AG20443 (cell line): ENCODE data around the gene PRXL2C.
"Not testable (repeated sequence)": the region's sequence is repeated elsewhere in the genome, so short reads cannot be mapped to it uniquely, and the experiment has no call there.

ENCODE experiments used
- DNase-seq: peaks from one replicate; pipeline ENCODE4 v3.0.0; 2012; ENCODE audit warnings: low spot score, mixed read lengths

Gene PRXL2C, protein sequence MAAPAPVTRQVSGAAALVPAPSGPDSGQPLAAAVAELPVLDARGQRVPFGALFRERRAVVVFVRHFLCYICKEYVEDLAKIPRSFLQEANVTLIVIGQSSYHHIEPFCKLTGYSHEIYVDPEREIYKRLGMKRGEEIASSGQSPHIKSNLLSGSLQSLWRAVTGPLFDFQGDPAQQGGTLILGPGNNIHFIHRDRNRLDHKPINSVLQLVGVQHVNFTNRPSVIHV

DNA sequence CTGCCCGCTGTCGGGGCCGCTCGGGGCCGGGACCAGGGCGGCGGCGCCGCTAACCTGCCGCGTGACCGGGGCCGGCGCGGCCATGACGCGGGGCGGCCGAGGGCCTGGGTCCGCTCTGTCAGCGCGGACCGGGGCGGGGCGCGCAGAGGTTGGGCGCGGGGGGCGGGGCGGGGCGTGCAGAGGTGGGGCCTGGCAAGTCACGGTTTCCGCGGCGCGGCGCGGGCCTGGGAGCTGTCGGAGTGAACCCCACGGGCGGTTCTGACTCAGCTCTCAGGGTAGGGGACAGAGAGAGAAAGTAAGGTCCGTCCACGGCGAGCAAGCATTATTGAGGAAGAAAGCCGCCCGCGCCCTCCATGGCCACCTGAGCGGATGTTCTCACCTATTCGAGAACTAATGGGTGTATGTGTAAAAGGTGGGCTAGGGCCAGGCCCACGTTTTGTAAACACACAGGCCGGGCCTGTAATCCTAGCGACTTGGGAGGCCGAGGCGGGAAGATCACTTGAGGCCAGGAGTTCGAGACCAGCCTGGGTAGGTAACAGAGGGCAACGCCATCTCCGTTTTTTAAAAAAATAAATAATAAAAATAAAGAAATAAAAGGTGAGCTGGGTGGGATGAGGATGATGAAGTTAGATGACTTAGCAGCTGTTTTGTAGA, at the start of gene PRXL2C:
Gene PRXL2C (minus strand): TSS at position 120 of the 654 bp plus-strand sequence. CDS start 36 bp downstream, at position 84.
- peak; percentile 85 for DNase-seq

DNA sequence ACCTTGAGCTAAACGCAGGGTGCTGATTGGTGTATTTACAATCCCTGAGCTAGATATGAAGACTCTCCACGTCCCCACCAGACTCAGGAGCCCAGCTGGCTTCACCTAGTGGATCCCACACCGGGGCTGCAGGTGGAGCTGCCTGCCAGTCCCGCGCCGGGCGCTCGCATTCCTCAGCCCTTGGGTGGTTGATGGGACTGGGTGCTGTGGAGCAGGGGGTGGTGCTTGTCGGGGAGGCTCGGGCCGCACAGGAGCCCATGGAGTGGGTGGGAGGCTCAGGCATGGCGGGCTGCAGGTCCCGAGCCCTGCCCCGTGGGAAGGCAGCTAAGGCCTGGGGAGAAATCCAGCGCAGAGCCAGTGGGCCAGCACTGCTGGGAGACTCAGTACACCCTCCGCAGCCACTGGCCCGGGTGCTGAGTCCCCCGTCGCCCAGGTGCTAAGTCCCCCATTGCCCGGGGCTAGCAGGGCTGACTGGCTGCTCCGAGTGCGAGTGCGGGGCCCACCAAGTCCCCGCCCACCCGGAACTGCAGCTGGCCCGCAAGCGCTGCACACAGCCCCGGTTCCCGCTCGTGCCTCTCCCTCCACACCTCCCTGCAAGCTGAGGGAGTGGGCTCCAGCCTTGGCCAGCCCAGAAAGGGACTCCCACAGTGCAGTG, 45.7 kb upstream of the PRXL2C start:
- DNase-seq = not testable (repeated sequence)

DNA sequence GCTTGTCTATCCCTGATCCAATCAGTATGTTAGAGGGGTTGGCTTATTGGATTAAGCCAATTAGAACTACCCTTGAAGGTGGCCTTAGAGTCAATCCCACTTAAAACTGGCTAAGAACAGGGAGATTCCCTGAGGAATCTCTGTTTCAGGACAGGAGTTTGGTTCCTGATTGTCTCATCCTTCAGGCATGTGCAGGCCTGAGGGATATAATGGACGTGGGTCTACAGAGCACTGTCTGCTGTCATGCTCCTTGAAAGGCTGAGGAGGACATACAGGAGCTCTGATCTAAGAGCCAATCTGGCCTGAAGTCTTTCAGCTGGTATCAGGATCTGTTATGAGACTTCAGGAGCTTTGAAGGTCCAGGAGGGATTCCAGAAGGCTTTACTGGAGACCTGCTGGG, 36.2 kb upstream of the PRXL2C start:
- DNase-seq = no peak

DNA sequence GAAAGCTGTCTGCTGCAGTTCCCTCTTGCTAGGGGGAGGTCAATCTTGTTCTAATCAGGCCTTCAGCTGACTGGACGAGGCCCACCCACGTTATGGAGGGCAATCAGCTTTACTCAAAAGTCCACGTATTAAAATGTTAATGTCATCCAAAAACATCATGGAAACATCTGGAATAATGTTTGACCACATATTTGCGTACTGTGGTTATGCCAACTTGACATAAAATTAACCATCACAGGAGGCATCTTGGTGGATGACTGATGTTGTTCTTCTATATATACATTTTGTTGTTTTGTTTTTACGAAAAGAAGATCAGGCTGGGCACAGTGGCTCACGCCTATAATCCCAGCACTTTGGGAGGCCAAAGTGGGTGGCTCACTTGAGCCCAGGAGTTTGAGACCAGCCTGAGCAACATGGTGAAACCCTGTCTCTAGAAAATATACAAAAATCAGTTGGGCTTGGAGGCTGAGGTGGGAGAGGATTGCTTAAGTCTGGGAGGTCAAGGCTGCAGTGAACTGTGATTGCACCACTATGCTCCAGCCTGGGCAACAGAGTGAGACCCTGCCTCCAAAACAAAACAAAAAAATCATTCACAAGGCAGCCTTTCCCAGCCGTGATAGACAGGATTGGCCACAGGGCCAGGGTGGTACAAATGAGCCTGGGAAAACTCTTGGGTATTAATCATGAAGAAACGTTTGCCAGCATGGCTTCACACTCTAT, 33.8 kb upstream of the PRXL2C start:
- DNase-seq = no peak

DNA sequence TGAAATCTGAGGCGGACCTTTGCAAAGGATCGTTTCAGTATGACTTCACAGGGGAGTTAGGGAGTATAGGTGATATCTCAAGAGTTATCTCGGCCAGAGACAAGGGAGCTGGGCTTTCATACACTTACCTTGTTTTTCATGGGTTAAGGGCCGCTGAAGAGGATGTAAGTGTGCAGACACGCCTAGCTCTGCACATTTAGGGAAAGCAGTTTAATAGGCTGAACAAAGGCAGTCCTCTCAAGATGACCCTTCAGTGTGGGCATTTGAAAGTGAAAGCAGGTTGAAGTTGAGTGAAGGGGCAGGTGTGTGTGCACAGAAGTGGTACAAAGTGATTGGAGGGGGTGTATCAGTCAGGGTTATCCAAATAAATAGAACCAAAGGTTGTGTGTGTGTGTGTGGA, 33.1 kb upstream of the PRXL2C start:
- no peak for DNase-seq

DNA sequence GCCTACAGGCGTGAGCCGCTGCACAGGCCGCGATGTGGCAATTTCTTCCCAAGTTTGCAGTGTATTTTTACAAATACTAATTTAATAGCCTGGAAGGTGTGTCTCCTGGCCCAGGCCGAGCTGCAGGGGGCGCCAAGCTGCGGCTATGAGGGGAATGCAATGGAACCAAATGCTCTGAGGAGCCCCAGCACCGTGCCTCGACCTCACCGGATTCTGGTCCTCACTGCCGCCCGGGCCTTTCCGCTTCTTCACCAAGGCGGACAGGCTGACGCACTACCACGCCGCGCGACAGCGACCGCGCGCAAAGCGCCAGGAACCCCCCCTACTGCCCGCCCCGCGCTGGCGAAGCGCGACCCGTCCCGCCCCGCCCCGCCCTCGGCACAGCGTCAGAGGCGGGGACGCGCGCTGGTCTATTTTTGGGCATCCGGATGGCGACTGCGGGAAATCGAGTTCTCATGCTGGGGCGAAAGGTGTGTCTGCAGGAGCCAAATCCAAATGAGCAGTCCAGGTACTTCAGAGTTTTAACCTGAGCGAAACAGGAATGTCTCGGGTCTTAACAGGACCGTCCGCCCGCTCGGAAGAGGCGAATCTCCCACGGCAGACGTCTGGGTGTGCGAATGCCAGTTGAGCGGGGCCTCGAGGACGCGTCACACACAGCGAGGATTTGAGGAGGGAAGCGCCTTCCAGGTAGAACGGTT, 31.7 kb upstream of the PRXL2C start:
- DNase-seq = peak; percentile 96

DNA sequence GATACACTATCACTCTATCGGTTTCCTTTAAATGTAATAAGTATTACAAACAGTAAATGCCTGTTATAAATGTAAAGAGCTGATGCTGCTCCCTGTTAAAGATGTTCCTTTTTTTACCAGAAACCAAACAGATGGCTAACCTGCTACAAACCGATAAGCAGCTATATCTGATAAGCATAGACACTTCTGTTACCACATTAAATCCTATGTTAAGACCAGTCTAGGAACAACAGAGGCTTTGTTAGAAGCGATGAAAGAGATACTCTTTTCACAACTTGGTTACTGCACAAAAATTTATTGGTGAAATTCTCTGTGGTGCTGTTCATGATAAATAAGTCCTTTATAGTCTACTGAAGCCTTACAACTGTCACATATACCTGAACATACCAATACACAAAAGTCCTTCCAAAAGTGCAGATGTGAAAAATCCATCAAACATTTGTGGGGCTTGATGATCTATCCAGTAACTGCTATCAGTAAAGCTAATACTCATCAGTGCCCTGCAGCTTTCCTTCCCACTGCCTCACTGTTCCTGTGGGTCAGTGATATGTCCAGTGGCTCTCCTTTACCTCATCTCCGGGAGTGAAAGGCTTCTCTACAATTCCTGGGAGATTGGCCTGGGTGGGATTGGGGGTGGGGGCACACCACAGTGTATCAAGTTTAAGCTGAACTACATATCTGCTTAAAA, 25.8 kb upstream of the PRXL2C start:
- DNase-seq = no peak

DNA sequence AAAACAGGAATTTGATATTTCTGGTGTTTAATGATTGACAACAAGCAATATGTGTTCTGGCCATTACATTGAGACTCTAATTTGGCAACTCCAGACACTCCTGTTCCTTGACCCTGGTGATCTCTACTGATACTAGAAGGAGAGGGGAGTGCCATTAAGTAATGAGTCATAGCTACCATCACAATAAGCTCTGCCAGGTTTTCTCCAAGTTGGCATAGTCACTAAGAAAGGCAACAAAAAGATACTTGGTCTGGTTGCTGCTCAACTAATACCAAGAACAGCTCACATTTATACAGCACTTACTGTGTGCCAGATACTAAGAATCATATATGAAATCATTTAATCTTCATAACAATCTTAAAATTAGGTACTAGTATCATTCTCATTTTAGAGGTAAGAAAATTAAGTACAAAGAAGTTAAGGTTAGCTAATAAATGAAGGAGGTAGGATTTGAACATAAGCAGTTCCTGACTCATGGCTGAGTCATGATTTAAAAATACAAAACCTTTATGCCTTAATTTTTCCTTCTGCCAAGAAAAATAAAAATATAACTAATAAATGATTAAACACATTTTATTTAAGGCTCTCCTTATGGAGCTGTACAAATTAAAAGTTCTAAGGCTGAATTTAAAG, 19.9 kb upstream of the PRXL2C start:
- peak; percentile 30 for DNase-seq

DNA sequence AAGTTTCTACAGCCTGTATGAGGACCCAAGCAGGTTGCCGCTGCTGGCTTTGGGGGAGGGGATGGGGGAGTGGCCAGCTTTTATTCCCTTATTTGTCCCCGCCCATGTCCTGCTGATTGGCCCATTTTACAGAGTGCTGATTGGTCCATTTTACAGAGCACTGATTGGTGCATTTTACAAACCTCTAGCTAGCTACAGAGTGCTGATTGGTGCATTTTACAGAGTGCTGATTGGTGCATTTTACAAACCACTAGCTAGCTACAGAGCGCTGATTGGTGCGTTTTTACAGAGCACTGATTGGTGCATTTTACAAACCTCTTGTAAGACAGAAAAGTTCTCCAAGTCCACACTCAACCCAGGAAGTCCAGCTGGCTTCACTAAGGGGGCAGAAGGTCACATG, 18.7 kb upstream of the PRXL2C start:
- DNase-seq = not testable (repeated sequence)

DNA sequence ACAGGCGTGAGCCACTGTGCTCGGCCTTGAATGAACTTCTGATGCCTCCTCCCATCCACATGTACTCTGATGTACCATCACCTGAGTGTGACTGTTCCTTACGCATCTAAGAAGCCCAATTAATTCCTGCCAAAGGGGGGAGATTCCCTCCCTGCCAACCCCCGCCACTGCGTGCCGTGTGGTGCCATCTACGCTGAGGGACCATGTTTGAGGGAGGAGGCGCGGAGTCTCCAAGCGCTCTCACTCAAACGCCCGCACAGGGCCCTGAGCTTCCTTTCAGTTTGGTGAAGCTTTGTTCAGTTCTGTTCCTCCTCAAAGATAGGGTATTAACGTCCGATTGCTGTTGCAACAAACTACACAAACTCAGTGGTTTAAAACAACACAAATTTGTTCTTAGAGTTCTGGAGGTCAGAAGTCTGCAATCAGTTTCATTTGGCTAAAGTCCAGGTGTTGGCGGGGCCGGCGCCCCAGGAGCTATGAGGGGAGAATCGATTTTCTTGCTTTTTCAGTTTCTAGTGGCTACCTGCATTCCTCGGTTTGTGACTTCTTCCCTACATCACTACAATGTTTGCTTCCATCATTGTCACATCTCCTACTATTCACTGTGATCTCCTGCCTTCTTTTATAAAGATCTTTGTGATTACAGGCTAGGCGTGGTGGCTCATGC, 13.9 kb upstream of the PRXL2C start:
- DNase-seq = no peak

DNA sequence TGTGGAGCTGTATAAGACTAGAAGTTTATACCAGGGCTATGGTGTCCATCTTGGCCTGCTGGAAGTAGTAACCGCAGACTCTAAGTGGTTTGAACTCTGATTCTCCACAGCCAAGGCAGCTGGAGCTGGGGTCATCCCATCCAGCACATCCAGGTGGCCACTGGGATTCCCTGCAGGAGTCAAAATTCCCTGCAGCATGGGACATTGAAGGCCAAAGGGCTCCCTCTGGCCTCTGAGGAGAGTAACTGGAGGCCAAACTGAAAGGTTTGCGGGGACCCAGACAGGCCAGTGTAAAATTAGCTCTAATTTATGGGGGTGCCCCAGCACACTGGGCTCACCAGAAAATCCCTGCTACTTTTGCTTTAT, 12.2 kb upstream of the PRXL2C start:
- no peak for DNase-seq

DNA sequence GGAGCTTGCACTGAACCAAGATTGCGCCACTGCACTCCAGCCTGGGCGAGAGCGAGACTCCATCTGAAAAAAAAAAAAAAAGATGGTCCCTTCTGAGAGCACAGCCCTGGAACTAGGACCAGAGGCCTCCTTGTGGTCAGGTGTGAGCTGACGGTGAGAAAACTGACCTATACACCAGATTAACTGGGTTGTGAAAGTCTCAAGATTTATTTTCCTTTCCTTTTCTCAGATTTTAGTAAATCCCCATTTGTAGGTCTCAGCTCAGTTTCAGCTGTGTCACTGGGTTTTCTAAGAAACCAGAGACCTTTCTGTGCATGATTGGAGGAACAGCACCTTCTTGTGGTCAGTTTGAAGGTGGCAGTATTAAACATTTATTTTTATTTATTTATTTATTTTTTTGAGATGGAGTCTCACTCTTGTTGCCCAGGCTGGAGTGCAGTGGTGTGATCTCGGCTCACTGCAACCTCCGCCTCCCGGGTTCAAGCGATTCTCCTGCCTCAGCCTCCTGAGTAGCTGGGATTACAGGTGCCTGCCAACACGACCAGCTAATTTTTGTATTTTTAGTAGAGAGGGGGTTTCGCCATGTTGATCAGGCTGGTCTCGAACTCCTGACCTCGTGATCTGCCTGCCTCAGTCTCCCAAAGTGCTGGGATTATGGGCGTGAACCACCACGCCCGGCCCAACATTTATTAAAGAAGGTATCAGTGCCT, 11.7 kb upstream of the PRXL2C start:
- DNase-seq = peak; percentile 74

DNA sequence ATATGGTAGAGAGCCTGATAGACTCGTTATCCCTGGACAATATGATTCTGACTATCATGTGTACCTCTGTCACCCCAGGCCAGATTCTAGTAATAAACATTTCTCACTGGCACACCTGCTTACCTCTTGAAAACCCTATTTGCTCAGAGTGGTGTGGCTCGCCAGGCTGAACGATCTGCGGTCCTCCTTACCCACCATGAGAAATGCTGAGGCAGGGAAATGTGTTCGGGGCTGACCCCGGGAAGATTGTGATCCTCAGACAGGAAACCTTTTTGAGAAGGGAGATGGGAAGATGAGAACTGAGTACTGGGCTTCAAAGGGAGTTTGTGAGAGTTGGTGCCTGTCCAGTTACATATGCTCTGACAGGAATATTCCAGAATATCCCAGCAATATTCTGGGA, 10.7 kb upstream of the PRXL2C start:
- DNase-seq = no peak

DNA sequence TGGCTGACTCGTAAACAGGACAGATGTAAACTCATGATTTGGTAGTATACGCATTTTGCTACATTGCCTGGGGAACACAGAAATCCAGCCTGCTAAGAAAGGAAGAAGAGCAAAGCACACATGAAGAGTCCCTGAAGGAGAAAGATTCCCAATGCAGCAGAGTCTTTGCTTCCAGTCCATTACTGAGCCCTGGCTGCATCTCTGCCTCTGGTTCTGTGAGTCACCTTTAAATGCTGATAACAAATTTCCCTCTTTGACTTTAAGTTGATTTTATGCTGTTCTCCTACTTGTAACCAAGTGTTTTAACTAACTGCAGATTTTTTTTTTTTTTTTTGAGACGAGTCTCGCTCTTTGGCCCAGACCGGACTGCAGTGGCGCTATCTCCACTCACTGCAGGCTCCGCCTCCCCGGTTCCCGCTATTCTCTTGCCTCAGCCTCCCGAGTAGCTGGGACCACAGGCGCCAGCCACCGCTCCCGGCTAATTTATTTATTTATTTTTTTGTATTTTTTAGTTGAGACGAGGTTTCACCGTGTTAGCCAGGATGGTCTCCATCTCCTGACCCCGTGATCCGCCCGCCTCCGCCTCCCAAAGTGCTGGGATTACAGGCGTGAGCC, 8.5 kb upstream of the PRXL2C start:
- no peak for DNase-seq

DNA sequence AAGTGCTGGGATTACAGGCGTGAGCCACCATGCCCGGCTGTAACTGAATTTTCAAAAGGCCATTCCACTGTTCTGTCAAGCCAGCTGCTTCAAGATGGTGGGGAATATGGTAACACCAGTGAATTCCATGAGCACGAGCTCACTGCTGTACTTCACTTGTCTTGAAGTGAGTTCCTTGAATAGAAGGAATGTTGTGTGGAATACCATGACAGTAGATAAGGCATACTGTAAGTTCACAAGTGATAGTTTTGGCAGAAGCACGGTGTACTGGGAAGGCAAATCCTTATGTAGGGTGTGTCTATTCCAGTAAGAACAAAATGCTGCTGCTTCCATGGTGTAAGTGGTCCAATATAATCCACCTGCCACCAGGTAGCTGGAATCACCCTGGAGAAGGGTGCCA, 6.6 kb upstream of the PRXL2C start:
- DNase-seq = no peak

DNA sequence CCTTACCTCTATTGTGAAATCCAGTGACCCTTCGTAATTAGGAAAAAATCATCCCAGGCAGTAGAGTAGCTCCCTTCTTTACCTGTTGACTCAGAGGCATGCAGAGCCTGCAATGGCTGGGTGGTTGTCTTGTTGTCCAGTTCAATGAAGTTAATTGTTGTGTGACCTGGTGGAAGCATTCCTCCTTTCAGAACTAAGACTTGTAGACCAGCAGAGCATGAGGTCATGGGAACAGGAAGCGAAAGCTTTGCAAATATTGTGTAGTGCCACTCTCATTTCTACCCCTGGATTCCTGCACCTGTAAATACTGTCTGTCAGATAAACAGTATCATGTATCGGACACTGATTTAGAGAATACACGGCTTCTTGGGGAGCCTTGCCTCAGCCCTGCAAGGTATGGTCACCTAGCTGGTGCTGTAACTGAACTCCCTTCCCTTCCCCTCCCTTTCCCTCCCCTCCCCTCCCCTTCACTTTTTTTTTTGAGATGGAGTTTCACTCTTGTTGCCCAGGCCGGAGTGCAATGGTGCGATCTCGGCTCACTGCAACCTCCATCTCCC, 5.7 kb upstream of the PRXL2C start:
- DNase-seq = no peak

DNA sequence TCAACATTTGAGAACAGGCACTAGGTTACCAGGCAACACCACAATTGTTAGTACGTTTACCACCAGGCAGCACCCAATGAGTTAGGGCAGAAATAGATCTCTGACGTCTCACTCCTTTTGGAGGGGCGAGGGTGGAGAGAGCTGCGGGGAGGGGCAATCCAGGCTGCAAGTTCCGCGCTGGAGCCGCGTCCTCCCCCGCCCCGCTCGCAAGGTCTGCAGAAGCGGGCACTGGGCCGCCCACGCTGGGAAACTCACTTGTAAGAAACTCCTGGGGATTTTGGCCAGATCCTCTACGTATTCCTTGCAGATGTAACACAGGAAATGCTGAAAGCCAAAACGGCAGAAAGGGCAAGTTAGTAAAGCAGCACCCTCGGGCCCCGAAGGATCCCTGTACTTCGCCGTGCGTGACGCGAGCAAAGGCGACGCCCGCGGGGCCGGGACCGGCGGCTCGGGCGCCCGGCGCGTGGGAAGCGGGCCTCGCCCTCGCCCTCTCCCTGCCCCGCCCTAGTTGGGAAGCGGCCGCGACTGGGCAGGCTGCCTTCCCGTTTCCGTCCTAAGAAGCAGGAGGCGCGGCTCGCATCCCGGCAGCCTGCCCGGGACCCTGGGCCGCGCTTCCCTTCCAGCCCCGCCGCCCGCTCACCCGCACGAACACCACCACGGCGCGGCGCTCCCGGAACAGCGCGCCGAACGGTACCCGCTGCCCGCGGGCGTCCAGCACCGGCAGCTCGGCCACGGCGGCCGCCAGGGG, 493 bp downstream of the PRXL2C start:
- peak; percentile 90 for DNase-seq

DNA sequence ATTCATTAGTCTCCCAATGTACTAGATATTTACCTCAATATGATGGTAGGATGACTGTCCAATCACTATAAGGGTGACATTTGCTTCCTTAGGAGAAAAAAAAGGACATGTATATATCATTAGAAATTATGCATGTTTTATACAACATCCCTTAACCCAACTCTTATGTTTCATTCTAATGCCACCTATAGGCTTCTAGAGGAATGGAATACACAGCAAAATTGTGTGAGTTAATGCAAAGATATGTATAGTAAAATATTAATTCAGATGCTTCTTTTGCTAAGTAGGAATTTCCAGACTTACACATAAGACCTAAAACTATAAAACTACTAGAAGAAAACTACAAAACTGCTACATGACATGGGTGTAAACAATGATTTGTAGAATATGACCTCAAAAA, 3.5 kb downstream of the PRXL2C start:
- DNase-seq = no peak
